PFSK-1 (cell line): ENCODE results near the gene USP20.

Source experiments
- POLR2AphosphoS5 ChIP-seq: IDR thresholded peaks from 2 replicates; pipeline ENCODE4 v1.6.1; 2012; ENCODE audit warnings: low read depth, mild to moderate bottlenecking, control low read depth, low read length, moderate library complexity
- REST ChIP-seq, 2 experiments: IDR thresholded peaks; 2 replicates each; pipeline versions ENCODE4 v1.6.1 to v1.8.0; 2011 to 2012; ENCODE audit warnings: low read depth in 2 of 2, low read length in 2 of 2, control low read depth in 1 of 2, inconsistent platforms in 1 of 2, mild to moderate bottlenecking in 1 of 2, moderate library complexity in 1 of 2; ENCODE audit not compliant: insufficient read depth in 1 of 2
- SIN3A ChIP-seq: IDR thresholded peaks from 2 replicates; pipeline ENCODE4 v1.6.1; 2012; ENCODE audit warnings: mild to moderate bottlenecking, low read length, moderate library complexity, borderline replicate concordance; ENCODE audit not compliant: insufficient read depth
- TAF1 ChIP-seq: IDR thresholded peaks from 2 replicates; pipeline ENCODE4 v1.6.1; 2012; ENCODE audit warnings: low read length, control low read depth, borderline replicate concordance; ENCODE audit not compliant: insufficient read depth

- no peak for TF ChIP-seq POLR2AphosphoS5
- no peak for TF ChIP-seq SIN3A
- no peak for TF ChIP-seq TAF1
- TF ChIP-seq REST (IDR thresholded peaks at IDR 0.05; ENCODE audit: insufficient read depth in 1 of 2, low read depth in 2 of 2, low read length in 2 of 2), result no peak
Observed at GRCh38 chr9:129851821-129852220, 16.6 kb downstream of the USP20 start.
